Suprapubic skin (tissue), 4 donors: Measurements from ENCODE around the gene MTARC1. TPM values are rescaled to one million over a fixed set of nuclear protein-coding genes. Genes with fewer than 3 reads are reported as not detected.
A peak's percentile ranks its signal among the peaks of the same experiment; 100 is the strongest.

Experiments
- DNase-seq, 2 donors: peaks; one replicate each; pipeline ENCODE4 v3.0.0-alpha.2; 2019; ENCODE audit warnings: low spot score in 2 of 2
- H3K27ac ChIP-seq: fragments of 200-600 bp; sonication (generic); one replicate; pipeline ENCODE4 v1.5.1; 2019
- H3K27me3 ChIP-seq: fragments of 200-600 bp; sonication (generic); one replicate; pipeline ENCODE4 v1.5.1; 2019
- H3K36me3 ChIP-seq: fragments of 200-600 bp; sonication (generic); one replicate; pipeline ENCODE4 v1.5.1; 2019
- H3K4me1 ChIP-seq: fragments of 200-600 bp; sonication (generic); one replicate; pipeline ENCODE4 v1.5.1; 2019
- H3K4me3 ChIP-seq: fragments of 200-600 bp; sonication (generic); one replicate; pipeline ENCODE4 v1.5.1; 2019; ENCODE audit warnings: mild to moderate bottlenecking
- H3K9me3 ChIP-seq: fragments of 200-600 bp; sonication (generic); one replicate; pipeline ENCODE4 v1.5.1; 2019
- EP300 ChIP-seq: sonication (generic); formaldehyde crosslinking; IDR thresholded peaks from one replicate; pipeline ENCODE4 v1.6.1; 2017; ENCODE audit warnings: antibody characterized with exemption
- POLR2A ChIP-seq, 2 donors: fragments of 450-650 bp; IDR thresholded peaks; one replicate each; pipeline ENCODE4 v1.6.1; 2017; ENCODE audit warnings: antibody characterized with exemption in 2 of 2, mild to moderate bottlenecking in 2 of 2, moderate library complexity in 2 of 2
- POLR2AphosphoS5 ChIP-seq, 3 donors: sonication (generic); formaldehyde crosslinking; IDR thresholded peaks; one replicate each; pipeline ENCODE4 v1.6.1; 2017; ENCODE audit warnings: antibody characterized with exemption in 3 of 3
- WGBS: methylation state at CpG from one replicate; pipeline ENCODE4 v1.1.5; 2018; 5-methylcytosine and 5-hydroxymethylcytosine counted together
- total RNA-seq, 4 donors: library from RNA; depleted of rRNA; stranded (reverse); fragments of >200 nt; gene quantifications; one replicate each; pipeline ENCODE4 v1.1.0, GENCODE V29; 2016
- TF ChIP-seq, protein P1 (sequence below), 2 donors: fragments of 200-600 bp in 1 of 2; fragments of 450-650 bp in 1 of 2; sonication (generic) in 1 of 2; IDR thresholded peaks; one replicate each; pipeline ENCODE4 v1.5.1; 2016 to 2019; ENCODE audit warnings: antibody characterized with exemption in 2 of 2, mild to moderate bottlenecking in 1 of 2, moderate library complexity in 1 of 2

MTARC1 gene
- total RNA-seq, 4 donors from 2014 or later, result 2.1 to 12.7 (median 7.5) TPM

DNA sequence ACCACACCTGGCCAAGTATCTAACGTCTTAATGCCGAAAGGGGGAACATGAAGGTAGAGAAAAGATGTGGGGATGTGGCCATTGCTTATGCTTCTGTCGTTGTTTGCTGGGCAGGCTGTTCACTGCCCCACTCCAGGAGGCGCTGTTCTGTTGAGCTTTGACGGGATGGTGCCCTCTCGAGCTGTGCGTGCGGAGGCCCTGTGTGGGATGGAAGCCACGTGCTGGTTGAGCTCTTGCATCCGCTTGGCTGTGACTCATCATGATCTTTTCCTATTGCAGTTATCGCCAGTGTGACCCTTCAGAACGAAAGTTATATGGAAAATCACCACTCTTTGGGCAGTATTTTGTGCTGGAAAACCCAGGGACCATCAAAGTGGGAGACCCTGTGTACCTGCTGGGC is 26.3 kb downstream of the MTARC1 start:
- no peak for TF ChIP-seq POLR2A (IDR thresholded peaks at IDR 0.05)
- no peak for TF ChIP-seq POLR2AphosphoS5 (IDR thresholded peaks at IDR 0.05)
- TF ChIP-seq, protein P1, sequence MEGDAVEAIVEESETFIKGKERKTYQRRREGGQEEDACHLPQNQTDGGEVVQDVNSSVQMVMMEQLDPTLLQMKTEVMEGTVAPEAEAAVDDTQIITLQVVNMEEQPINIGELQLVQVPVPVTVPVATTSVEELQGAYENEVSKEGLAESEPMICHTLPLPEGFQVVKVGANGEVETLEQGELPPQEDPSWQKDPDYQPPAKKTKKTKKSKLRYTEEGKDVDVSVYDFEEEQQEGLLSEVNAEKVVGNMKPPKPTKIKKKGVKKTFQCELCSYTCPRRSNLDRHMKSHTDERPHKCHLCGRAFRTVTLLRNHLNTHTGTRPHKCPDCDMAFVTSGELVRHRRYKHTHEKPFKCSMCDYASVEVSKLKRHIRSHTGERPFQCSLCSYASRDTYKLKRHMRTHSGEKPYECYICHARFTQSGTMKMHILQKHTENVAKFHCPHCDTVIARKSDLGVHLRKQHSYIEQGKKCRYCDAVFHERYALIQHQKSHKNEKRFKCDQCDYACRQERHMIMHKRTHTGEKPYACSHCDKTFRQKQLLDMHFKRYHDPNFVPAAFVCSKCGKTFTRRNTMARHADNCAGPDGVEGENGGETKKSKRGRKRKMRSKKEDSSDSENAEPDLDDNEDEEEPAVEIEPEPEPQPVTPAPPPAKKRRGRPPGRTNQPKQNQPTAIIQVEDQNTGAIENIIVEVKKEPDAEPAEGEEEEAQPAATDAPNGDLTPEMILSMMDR (IDR thresholded peaks at IDR 0.05), result no peak
- no peak for TF ChIP-seq EP300
- Histone ChIP-seq H3K9me3 (no peaks in the 10 kb centered on the region), H3K36me3 (no peaks in the 10 kb centered on the region), H3K4me1 (peaks cover 5% of the 10 kb centered on the region), H3K27me3 (peaks cover 7% of the 10 kb centered on the region), H3K27ac (no peak overlapping the region), H3K4me3 (no peak overlapping the region)
- no peak for DNase-seq
- WGBS, result 82% methylated on average over 10 of the region's 12 CpGs

DNA sequence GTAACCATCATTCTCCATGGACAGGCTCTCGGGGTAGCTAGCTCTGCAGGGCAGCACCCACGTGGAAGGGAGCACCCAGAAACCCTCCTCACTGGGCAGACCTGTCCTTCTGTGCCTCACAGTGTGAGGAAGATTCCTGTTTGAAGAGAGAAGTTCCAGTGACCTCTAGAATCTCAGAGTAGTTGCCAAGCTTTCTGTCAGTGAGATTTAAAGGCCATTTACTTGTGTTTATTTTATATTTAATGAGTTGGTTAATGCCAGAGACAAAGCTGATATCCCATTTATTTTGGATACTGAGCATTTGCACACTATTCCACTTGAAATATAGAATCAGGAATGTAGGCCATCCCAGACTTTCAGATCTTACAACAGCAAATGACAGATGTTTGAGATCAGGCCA is 28.7 kb downstream of the MTARC1 start:
- 86% methylated on average over 2 of the region's 2 CpGs for WGBS
- TF ChIP-seq EP300 (no peak), POLR2AphosphoS5 (IDR thresholded peaks at IDR 0.05) (no peak)

GRCh38 chr1:220817907-220818306 is 31.2 kb downstream of the MTARC1 start:
- H3K36me3 ChIP-seq, result no peaks in the 10 kb centered on the region
- no peak for DNase-seq
- TF ChIP-seq EP300 (no peak), POLR2AphosphoS5 (IDR thresholded peaks at IDR 0.05) (no peak), POLR2A (IDR thresholded peaks at IDR 0.05) (no peak)
- TF ChIP-seq, protein P1 (IDR thresholded peaks at IDR 0.05), result no peak
- peak overlapping the region; percentile 80 for H3K27ac ChIP-seq
- H3K4me3 ChIP-seq, result no peak overlapping the region
- 62% methylated on average over 1 of the region's 1 CpG for WGBS
- H3K4me1 ChIP-seq, result peaks cover 5% of the 10 kb centered on the region
- H3K9me3 ChIP-seq, result no peaks in the 10 kb centered on the region
- H3K27me3 ChIP-seq, result no peaks in the 10 kb centered on the region

More for the DNA sequence above, 28.7 kb downstream of the MTARC1 start:
- Histone ChIP-seq H3K4me1 (peaks cover 8% of the 10 kb centered on the region), H3K27me3 (no peaks in the 10 kb centered on the region), H3K4me3 (no peak overlapping the region), H3K9me3 (no peaks in the 10 kb centered on the region), H3K36me3 (no peaks in the 10 kb centered on the region), H3K27ac (no peak overlapping the region)
- no peak for DNase-seq

DNA sequence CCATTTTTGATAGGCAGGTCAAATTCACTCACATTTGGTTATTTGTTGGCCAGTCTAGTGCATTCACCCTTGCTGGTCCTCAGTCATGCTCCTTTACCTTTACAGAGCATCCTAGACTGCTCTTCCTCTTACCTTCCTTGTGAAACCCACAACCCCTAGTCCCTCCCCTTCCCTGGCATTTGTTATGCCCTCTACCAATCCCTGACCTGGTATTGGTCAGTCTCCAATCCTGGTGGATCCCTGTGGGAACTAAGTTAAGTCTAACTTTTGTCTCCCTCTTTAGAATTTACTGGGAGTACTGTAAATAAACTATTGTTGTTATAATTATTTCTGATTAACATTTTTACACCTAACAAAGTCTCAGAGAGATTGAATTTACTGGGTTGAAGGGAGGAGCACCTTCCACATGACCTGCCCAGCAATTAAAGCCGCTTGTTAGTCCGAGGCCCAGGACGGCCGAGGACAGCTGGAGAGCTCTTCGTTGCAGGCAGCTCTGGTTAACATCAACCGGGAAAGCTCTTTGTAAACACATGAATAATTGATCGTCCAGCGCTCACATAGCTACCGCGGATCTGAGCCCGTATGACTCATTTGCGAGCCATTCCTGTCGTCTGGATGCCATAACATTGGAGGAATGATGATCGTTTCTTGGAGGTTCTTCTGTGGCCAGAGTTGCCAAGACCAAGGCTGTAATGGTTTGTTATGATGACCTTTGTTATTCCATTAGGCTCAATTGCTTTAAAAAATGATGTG is 31.9 kb downstream of the MTARC1 start:
- DNase-seq, result no peak

DNA sequence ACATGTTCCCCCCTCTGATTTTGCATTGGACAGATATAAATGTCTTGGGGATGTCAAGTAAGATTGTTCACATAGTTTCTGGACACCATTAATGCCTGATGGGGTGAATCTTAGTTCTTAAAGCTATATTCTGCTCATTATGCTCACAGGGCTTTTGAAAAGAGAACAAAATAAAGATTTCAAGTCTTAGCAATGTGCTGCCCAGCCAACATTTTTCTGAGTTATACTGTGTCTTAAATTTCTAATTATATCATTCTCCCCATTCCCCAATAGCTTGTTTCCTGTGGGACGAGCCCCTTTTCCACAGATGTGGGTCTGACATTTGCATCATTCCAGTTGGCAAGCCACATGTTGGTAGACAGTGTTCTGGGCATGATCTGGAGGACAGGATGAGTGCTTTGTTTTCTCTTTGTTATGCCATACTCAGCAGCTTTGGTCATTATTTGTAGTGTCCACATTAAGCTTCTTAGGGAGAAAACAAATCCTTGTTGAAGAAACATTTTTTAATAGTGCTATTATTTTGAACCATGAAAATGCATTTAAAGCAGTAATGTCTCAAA is 32.8 kb downstream of the MTARC1 start:
- peaks cover 5% of the 10 kb centered on the region for H3K4me1 ChIP-seq
- 54% methylated on average over 1 of the region's 1 CpG for WGBS
- H3K27ac ChIP-seq, result peak overlapping the region; percentile 70
- no peak for DNase-seq
- TF ChIP-seq, protein P1 (IDR thresholded peaks at IDR 0.05), result no peak
- no peak for TF ChIP-seq EP300
- TF ChIP-seq POLR2A (IDR thresholded peaks at IDR 0.05), result no peak
- TF ChIP-seq POLR2AphosphoS5 (IDR thresholded peaks at IDR 0.05), result peak in 2 of 3 donors; percentile 40 to 52
- H3K9me3 ChIP-seq, result no peaks in the 10 kb centered on the region
- no peaks in the 10 kb centered on the region for H3K36me3 ChIP-seq
- H3K27me3 ChIP-seq, result no peaks in the 10 kb centered on the region
- no peak overlapping the region for H3K4me3 ChIP-seq

More for the DNA sequence above, 31.9 kb downstream of the MTARC1 start:
- TF ChIP-seq POLR2AphosphoS5 (IDR thresholded peaks at IDR 0.05) (peak in 2 of 3 donors; percentile 12 to 39), POLR2A (IDR thresholded peaks at IDR 0.05) (peak in 1 of 2 donors; percentile 10)
- TF ChIP-seq, protein P1 (IDR thresholded peaks at IDR 0.05), result no peak
- Histone ChIP-seq H3K27ac (peak overlapping the region; percentile 80), H3K9me3 (no peaks in the 10 kb centered on the region), H3K27me3 (no peaks in the 10 kb centered on the region), H3K4me1 (peaks cover 5% of the 10 kb centered on the region), H3K36me3 (no peaks in the 10 kb centered on the region), H3K4me3 (no peak overlapping the region)
- 75% methylated on average over 14 of the region's 14 CpGs for WGBS
